Measurements from ENCODE around the gene SPTB.

DNA sequence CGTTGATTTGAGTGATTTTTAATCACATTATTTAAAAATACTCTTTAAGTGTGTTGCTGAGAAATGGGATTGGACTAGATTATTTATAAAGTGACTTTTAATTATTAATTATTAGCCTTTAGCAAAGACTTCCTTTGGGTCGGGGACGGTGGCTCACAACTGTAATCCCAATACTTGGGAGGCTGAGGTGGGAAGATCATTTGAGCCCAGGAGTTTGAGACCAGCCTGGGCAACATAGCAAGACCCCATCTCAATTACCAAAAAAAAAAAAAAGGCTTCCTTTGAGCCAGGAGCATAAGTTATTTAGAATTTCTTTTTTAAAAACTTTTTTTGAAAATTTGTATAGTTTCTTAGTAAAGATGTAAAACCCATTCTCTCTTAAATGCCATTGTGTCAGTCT lies 43.3 kb upstream of the SPTB start:
- TF ChIP-seq CEBPB (IDR thresholded peaks at IDR 0.05) (no peak), NFIC (IDR thresholded peaks at IDR 0.05) (no peak), FOXM1 (IDR thresholded peaks at IDR 0.05; ENCODE audit: borderline replicate concordance, low read depth) (no peak), TCF12 (IDR thresholded peaks at IDR 0.05; ENCODE audit: low read depth) (no peak)

All from Ishikawa (cell line).